Suppressor macrophage treated with lipopolysaccharide for 1 hour (primary cell): Measurements from ENCODE around the gene JPH3.

Source experiments
- DNase-seq, 3 donors: peaks; one replicate each; pipeline ENCODE4 v3.0.0-alpha.2; 2020 to 2022

The JPH3 gene

GRCh38 chr16:87627542-87628245 is 25.4 kb downstream of the JPH3 start:
- DNase-seq, result no peak

- no peak for DNase-seq
Measured at GRCh38 chr16:87628246-87628923, 26.1 kb downstream of the JPH3 start.

DNA sequence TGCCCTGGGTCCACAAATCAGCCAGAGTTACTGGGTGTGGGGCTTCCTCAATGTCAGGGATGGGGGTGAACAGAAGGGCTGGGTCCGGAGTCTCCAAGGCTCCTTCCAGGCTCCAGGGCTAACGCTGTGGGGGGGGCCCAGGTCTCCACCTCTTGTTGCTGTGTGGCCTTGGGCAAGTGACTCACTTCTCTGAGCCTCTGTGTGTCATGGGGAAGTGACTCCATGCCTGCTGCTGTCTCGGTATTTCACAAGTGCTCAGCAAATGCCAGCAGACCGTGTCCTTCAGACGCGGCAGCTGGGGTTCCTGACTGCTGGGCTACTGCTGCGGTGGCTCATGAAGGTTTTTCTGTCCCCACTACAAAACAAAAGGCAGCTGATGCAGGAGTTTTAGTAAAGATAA is 26.6 kb downstream of the JPH3 start:
- DNase-seq, result peak; percentile 63 to 71 (median 65)

GRCh38 chr16:87631067-87631466 is 28.8 kb downstream of the JPH3 start:
- no peak for DNase-seq

GRCh38 chr16:87634411-87634810 is 32.1 kb downstream of the JPH3 start:
- no peak for DNase-seq

- DNase-seq, result peak; percentile 54 to 80 (median 65)
Measured at GRCh38 chr16:87635541-87636049, 33.3 kb downstream of the JPH3 start.

DNA sequence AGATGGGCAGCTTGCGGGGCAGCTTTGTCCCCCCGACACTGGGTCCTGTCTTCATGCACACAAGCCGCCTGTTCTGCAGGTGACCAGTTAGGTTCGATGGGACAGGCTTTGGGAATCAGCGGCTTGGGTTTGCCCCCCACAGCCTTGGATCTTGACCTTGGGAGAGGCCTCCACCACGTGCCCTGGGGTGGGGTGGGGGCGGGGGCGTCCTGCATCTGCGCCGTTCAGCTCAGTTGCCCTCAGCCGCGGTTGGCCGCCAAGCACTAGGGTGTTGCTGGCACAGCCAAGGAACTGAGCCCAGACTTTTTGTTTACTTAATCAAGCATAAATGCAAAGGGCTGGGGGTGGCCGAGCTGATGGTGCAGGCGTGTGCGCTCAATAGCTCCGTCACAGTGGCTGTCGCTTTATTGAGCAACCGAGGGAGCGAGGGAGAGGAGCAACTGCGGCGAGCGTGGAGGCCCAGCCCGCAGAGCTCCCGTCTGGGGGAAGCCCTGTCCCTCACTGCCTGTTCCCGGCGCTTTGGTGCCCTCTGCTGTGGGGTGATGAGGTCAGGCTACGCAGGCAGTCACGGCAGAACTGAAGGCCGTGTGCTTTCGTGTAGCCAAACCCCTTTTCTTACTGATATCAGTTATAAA is 33.9 kb downstream of the JPH3 start:
- DNase-seq, result peak; percentile 87 to 95 (median 92)

DNA sequence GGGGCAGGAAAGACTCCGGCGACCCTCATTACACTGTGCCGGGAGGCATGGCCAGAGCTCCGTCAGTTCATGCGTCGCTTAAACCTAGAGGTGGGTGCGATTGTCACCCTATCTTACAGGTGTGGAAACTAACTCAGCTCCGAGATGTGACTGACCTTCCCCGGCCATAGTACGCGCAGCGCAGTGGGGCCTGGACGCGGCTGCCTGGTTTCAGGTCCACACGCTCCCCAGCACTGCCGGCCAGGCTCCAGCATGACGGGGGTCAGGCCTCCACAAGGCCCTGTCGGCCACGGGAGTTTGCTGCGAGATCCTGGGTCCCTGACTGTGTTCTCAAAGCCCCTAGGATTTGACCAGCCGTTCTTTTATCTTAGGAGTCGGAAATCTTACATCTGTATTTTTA is 34.4 kb downstream of the JPH3 start:
- no peak for DNase-seq

GRCh38 chr16:87637357-87637756 is 35.0 kb downstream of the JPH3 start:
- DNase-seq, result no peak

DNA sequence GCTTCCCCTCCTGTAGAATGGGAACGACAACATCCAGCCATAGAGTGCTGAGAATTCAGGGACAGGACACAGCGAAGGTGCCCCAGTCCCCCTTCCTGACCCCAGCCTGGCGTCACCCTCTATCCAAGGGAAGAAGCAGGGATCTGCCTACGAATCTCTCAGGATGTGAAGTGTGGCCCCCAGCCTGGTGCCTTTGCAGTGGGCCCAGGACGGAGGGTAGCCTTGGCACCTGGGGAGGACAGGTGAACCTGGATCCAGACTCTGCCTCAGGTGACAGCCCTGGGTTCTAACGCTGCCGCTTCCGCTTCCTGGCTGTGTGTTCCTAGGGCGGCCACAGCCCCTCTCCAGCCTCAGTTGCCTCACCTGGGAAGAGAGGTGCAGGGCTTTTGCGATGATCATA is 36.4 kb downstream of the JPH3 start:
- DNase-seq, result no peak

GRCh38 chr16:87641721-87642120 is 39.4 kb downstream of the JPH3 start:
- no peak for DNase-seq

- no peak for DNase-seq
Measured at GRCh38 chr16:87642491-87642890, 40.2 kb downstream of the JPH3 start.

- no peak for DNase-seq
Measured at GRCh38 chr16:87644186-87644585, 41.9 kb downstream of the JPH3 start.

DNA sequence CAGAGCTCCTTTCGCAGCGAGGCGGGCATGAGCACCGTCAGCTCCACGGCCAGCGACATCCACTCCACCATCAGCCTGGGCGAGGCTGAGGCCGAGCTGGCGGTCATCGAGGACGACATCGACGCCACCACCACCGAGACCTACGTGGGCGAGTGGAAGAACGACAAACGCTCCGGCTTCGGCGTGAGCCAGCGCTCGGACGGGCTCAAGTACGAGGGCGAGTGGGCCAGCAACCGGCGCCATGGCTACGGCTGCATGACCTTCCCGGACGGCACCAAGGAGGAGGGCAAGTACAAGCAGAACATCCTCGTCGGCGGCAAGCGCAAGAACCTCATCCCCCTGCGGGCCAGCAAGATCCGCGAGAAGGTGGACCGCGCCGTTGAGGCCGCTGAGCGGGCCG is 42.3 kb downstream of the JPH3 start:
- no peak for DNase-seq

DNA sequence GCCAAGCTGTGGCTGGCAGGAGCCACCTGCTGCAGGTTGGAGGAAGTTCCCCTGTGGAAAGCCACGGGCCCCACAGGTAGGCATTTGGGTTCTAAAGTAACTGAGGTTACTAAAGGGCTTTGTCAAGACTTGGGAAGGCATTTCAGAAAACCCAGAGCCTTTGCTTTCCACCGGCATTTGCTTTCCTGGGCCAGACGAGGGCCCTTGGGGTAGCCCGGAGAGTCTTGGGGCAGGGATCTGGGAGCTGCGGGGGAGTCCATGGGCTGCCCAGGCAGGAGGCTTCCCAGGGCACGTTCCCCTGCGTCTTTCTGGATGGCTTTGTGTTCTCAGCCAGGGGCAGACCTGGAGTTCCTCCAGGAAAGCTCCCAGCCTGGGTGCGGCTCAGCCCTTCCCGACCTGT is 43.5 kb downstream of the JPH3 start:
- no peak for DNase-seq

- DNase-seq, result no peak
Measured at GRCh38 chr16:87647431-87648185, 45.3 kb downstream of the JPH3 start.

DNA sequence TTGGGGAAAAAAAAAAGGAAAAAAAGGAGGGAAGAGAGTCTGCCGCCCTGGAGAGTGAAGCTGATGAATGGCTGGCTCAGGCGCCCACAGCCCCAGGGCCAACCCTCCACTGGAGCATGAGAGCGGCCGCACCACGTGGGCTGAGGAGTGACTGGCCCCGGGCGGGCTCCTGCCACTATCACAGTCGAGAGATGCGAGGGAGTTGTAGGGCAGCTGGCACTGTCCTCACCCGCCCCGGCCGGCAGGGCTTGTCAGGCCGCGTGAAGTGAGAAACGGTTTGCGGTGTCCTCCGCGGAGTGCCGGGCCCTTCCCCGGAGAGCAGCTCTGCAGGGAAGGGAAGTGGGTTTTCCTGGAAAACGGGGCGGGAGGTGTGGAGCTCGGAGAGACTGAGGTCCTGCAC is 45.9 kb downstream of the JPH3 start:
- DNase-seq, result no peak

GRCh38 chr16:87648698-87649487 is 46.6 kb downstream of the JPH3 start:
- no peak for DNase-seq

DNA sequence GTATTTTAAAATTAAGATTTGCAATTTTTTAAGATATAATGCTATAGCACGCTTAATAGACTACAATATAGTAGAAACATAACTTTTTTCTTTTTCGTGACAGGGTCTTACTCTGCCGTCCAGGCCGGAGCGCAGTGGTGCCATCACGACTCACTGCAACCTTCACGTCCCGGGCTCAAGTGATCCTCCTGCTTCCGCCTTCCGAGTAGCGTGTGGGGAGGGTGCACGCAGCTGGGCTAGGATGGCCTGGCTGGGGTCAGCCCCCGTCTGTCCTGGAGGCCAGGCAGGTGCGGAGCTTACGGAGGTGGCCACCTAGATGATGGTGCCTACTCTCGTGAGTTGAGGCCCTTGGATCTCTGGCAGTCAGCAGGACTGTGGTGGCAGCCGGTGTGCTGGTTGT is 50.1 kb downstream of the JPH3 start:
- DNase-seq, result no peak

GRCh38 chr16:87652799-87653198 is 50.5 kb downstream of the JPH3 start:
- DNase-seq, result peak in 1 of 3 donors; percentile 24

GRCh38 chr16:87653234-87653633 is 50.9 kb downstream of the JPH3 start:
- no peak for DNase-seq

GRCh38 chr16:87654826-87655225 is 52.5 kb downstream of the JPH3 start:
- DNase-seq, result no peak
